ENCODE data around the gene FAM76A. TPM values are rescaled to one million over a fixed set of nuclear protein-coding genes. Genes with fewer than 3 reads are reported as not detected.
"Not testable (repeated sequence)": the region's sequence is repeated elsewhere in the genome, so short reads cannot be mapped to it uniquely, and the experiment has no call there.

The FAM76A gene
- total RNA-seq, 1 donor from 2014 or later, result 13.5 TPM

DNA sequence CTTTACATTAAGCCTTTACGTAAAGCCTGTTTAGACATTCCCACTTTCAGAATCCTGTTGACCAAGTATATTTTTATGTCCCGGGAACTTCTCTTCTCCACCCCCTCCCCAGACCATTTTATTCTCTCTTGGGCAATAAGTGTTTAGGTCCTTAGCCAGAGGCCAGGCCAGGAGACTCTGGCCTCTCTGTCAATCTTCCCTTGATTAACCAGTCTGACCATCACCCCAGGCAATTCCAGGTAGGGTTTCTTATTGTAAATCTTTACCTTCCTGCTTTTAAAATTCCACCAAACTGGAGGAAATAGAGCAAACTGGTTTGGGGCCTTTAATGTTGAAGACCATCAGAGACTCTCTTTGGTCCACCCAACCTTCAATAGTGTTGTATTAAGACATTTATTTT is 41.6 kb upstream of the FAM76A start:
- Histone ChIP-seq H3K27me3 (ENCODE audit: control insufficient read depth, insufficient read depth, low read length) (peaks cover 11% of the 10 kb centered on the region), H3K4me3 (ENCODE audit: low read depth, low read length) (no peak overlapping the region), H3K36me3 (ENCODE audit: control insufficient read depth, insufficient read depth, low read length) (no peaks in the 10 kb centered on the region)
- no peak for DNase-seq (ENCODE audit: low read depth)
- TF ChIP-seq, protein P1, sequence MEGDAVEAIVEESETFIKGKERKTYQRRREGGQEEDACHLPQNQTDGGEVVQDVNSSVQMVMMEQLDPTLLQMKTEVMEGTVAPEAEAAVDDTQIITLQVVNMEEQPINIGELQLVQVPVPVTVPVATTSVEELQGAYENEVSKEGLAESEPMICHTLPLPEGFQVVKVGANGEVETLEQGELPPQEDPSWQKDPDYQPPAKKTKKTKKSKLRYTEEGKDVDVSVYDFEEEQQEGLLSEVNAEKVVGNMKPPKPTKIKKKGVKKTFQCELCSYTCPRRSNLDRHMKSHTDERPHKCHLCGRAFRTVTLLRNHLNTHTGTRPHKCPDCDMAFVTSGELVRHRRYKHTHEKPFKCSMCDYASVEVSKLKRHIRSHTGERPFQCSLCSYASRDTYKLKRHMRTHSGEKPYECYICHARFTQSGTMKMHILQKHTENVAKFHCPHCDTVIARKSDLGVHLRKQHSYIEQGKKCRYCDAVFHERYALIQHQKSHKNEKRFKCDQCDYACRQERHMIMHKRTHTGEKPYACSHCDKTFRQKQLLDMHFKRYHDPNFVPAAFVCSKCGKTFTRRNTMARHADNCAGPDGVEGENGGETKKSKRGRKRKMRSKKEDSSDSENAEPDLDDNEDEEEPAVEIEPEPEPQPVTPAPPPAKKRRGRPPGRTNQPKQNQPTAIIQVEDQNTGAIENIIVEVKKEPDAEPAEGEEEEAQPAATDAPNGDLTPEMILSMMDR (IDR thresholded peaks at IDR 0.05; ENCODE audit: insufficient read depth, low read length, poor library complexity, severe bottlenecking), result no peak

- H3K4me3 ChIP-seq (ENCODE audit: low read depth, low read length), result no peak overlapping the region
- H3K36me3 ChIP-seq (ENCODE audit: control insufficient read depth, insufficient read depth, low read length), result no peaks in the 10 kb centered on the region
- TF ChIP-seq, protein P1 (IDR thresholded peaks at IDR 0.05; ENCODE audit: insufficient read depth, low read length, poor library complexity, severe bottlenecking), result no peak
- no peak for DNase-seq (ENCODE audit: low read depth)
- peaks cover 11% of the 10 kb centered on the region for H3K27me3 ChIP-seq (ENCODE audit: control insufficient read depth, insufficient read depth, low read length)
Observed at GRCh38 chr1:27686223-27686990, 39.4 kb upstream of the FAM76A start.

- no peak for DNase-seq (ENCODE audit: low read depth)
- Histone ChIP-seq H3K4me3 (ENCODE audit: low read depth, low read length) (no peak overlapping the region), H3K27me3 (ENCODE audit: control insufficient read depth, insufficient read depth, low read length) (peaks cover 11% of the 10 kb centered on the region), H3K36me3 (ENCODE audit: control insufficient read depth, insufficient read depth, low read length) (no peaks in the 10 kb centered on the region)
- TF ChIP-seq, protein P1 (IDR thresholded peaks at IDR 0.05; ENCODE audit: insufficient read depth, low read length, poor library complexity, severe bottlenecking), result no peak
Observed at GRCh38 chr1:27687906-27688305, 37.9 kb upstream of the FAM76A start.

GRCh38 chr1:27689423-27690173 is 36.2 kb upstream of the FAM76A start:
- Histone ChIP-seq H3K27me3 (ENCODE audit: control insufficient read depth, insufficient read depth, low read length) (peaks cover 11% of the 10 kb centered on the region), H3K36me3 (ENCODE audit: control insufficient read depth, insufficient read depth, low read length) (no peaks in the 10 kb centered on the region), H3K4me3 (ENCODE audit: low read depth, low read length) (no peak overlapping the region)
- TF ChIP-seq, protein P1 (IDR thresholded peaks at IDR 0.05; ENCODE audit: insufficient read depth, low read length, poor library complexity, severe bottlenecking), result no peak
- peak; percentile 21 for DNase-seq (ENCODE audit: low read depth)

DNA sequence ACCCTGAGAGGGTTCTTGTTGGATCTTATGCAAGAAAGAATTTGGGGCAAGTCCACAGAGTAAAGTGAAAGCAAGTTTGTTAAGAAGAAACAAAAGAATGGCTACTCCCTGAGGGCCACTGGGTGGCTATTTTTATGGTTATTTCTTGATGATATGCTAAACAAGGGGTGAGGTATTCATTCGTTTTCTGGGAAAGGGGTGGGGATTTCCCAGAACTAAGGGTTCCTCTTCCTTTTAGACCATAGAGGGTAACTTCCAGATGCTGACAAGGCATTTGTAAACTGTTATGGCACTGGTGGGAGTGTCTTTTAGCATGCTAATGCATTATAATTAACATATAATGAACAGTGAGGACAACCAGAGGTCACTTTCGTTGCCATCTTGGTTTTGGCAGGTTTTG is 35.6 kb upstream of the FAM76A start:
- no peak overlapping the region for H3K4me3 ChIP-seq (ENCODE audit: low read depth, low read length)
- no peak for DNase-seq (ENCODE audit: low read depth)
- peaks cover 10% of the 10 kb centered on the region for H3K27me3 ChIP-seq (ENCODE audit: control insufficient read depth, insufficient read depth, low read length)
- TF ChIP-seq, protein P1 (IDR thresholded peaks at IDR 0.05; ENCODE audit: insufficient read depth, low read length, poor library complexity, severe bottlenecking), result no peak
- no peaks in the 10 kb centered on the region for H3K36me3 ChIP-seq (ENCODE audit: control insufficient read depth, insufficient read depth, low read length)

- H3K27me3 ChIP-seq (ENCODE audit: control insufficient read depth, insufficient read depth, low read length); DNase-seq (ENCODE audit: low read depth); H3K4me3 ChIP-seq (ENCODE audit: low read depth, low read length); H3K36me3 ChIP-seq (ENCODE audit: control insufficient read depth, insufficient read depth, low read length): not testable (repeated sequence)
Observed at GRCh38 chr1:27696835-27697234, 28.9 kb upstream of the FAM76A start.

Data from kidney epithelial cell (primary cell).